HL-60 (cell line): ENCODE results near the gene KRT36.

Source experiments
- DNase-seq, 2 experiments: peaks; one replicate each; pipeline ENCODE4 v3.0.0-alpha.2; 2010 to 2020; ENCODE audit warnings: low read depth in 1 of 2, low spot score in 1 of 2
- H3K27ac ChIP-seq: fragments of 250-450 bp; sonication (Bioruptor Pico); replicated peaks from 2 replicates; pipeline ENCODE4 v1.5.1; 2020; ENCODE audit warnings: mild to moderate bottlenecking, moderate library complexity
- H3K27me3 ChIP-seq: fragments of 250-450 bp; sonication (Bioruptor Pico); 2 replicates; pipeline ENCODE4 v1.5.1; 2021; ENCODE audit warnings: mild to moderate bottlenecking, moderate library complexity; ENCODE audit not compliant: insufficient read depth, poor library complexity, severe bottlenecking
- H3K4me3 ChIP-seq: replicated peaks from 2 replicates; pipeline ENCODE4 v1.5.1; 2011; ENCODE audit warnings: mild to moderate bottlenecking, control low read depth, low read length; ENCODE audit not compliant: insufficient read depth
- GABPA ChIP-seq: IDR thresholded peaks from 2 replicates; pipeline ENCODE4 v1.6.1; 2012; ENCODE audit warnings: low read depth
- POLR2AphosphoS5 ChIP-seq: IDR thresholded peaks from 2 replicates; pipeline ENCODE4 v1.6.1; 2012; ENCODE audit warnings: low read depth
- SPI1 ChIP-seq: IDR thresholded peaks from 2 replicates; pipeline ENCODE4 v1.6.1; 2012; ENCODE audit warnings: low read depth, mild to moderate bottlenecking, borderline replicate concordance
- TF ChIP-seq, protein P1 (sequence below): IDR thresholded peaks from one replicate; pipeline ENCODE4 v1.5.1; 2011; ENCODE audit warnings: low read length, control low read depth, inconsistent platforms; ENCODE audit not compliant: insufficient read depth
- TF ChIP-seq, protein P2 (sequence below): IDR thresholded peaks from 2 replicates; pipeline ENCODE4 v1.6.1; 2012; ENCODE audit warnings: low read depth; ENCODE audit not compliant: insufficient replicate concordance

KRT36 gene

DNA sequence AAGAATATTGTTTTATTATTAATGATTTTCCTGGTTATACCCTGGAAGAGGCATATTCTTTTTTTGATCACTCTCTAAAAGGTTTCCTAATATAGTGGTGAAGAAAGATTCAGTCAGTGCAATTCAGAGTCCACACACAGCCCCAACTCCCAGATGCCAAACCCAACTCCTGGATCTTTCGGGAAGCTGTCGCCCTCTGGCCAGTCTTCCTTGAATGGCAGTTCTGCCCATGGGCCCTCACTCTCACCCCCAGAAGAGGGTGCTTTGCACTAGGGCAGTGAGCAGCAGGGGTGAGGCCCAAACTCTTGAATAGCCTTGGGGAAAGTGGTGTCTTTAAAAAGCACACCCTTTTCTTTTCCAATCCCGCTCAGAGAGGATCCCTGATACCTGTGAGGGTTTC, 33.5 kb downstream of the KRT36 start:
- no peak for DNase-seq
- Histone ChIP-seq H3K27me3 (no peaks in the 10 kb centered on the region), H3K27ac (no peak overlapping the region), H3K4me3 (no peak overlapping the region)
- TF ChIP-seq, protein P1, sequence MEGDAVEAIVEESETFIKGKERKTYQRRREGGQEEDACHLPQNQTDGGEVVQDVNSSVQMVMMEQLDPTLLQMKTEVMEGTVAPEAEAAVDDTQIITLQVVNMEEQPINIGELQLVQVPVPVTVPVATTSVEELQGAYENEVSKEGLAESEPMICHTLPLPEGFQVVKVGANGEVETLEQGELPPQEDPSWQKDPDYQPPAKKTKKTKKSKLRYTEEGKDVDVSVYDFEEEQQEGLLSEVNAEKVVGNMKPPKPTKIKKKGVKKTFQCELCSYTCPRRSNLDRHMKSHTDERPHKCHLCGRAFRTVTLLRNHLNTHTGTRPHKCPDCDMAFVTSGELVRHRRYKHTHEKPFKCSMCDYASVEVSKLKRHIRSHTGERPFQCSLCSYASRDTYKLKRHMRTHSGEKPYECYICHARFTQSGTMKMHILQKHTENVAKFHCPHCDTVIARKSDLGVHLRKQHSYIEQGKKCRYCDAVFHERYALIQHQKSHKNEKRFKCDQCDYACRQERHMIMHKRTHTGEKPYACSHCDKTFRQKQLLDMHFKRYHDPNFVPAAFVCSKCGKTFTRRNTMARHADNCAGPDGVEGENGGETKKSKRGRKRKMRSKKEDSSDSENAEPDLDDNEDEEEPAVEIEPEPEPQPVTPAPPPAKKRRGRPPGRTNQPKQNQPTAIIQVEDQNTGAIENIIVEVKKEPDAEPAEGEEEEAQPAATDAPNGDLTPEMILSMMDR = no peak
- no peak for TF ChIP-seq SPI1
- TF ChIP-seq POLR2AphosphoS5 = no peak
- TF ChIP-seq GABPA = no peak

DNA sequence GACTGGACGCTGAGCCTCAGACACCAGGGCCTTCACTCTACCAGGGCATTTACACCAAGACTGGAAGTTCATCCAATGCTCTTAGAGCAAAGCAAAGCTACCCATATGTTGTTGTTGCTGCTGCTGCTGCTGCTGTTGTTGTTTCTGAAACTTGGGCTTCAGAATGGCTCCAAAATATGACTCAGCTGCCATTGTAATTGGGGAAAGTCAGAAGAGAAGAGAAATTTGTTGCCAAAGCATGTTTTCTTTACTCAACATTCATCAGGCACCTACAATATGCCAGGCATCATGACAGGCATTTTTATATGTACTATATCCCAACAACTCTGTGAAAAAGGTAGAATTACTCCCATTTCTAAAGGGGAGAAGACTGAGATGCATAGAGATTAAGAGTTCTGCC, 34.5 kb downstream of the KRT36 start:
- TF ChIP-seq, protein P2, sequence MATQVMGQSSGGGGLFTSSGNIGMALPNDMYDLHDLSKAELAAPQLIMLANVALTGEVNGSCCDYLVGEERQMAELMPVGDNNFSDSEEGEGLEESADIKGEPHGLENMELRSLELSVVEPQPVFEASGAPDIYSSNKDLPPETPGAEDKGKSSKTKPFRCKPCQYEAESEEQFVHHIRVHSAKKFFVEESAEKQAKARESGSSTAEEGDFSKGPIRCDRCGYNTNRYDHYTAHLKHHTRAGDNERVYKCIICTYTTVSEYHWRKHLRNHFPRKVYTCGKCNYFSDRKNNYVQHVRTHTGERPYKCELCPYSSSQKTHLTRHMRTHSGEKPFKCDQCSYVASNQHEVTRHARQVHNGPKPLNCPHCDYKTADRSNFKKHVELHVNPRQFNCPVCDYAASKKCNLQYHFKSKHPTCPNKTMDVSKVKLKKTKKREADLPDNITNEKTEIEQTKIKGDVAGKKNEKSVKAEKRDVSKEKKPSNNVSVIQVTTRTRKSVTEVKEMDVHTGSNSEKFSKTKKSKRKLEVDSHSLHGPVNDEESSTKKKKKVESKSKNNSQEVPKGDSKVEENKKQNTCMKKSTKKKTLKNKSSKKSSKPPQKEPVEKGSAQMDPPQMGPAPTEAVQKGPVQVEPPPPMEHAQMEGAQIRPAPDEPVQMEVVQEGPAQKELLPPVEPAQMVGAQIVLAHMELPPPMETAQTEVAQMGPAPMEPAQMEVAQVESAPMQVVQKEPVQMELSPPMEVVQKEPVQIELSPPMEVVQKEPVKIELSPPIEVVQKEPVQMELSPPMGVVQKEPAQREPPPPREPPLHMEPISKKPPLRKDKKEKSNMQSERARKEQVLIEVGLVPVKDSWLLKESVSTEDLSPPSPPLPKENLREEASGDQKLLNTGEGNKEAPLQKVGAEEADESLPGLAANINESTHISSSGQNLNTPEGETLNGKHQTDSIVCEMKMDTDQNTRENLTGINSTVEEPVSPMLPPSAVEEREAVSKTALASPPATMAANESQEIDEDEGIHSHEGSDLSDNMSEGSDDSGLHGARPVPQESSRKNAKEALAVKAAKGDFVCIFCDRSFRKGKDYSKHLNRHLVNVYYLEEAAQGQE = no peak
- no peak for TF ChIP-seq GABPA
- TF ChIP-seq SPI1 = no peak
- TF ChIP-seq, protein P1 = no peak
- no peak for TF ChIP-seq POLR2AphosphoS5
- Histone ChIP-seq H3K27me3 (no peaks in the 10 kb centered on the region), H3K27ac (no peak overlapping the region), H3K4me3 (no peak overlapping the region)
- DNase-seq = no peak

DNA sequence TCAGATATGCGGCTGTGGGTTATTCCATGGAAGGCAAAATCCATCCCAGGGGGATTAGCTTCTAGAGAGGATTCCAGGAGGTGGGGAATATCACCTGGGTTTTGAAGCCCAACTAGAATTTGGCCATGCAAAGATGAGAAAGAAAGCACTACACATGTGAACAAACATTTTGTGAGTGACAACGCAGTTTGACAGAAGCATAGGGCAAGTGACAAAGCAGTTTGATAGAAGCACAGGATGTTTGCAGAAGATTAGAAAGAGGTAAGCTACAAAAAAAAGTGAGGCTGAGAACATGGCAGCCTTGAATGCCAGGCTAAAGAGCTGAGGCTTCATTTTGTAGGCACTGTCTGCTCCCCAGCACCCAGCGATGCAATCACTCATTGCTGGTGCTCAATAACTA, 36.6 kb downstream of the KRT36 start:
- Histone ChIP-seq H3K27ac (no peak overlapping the region), H3K4me3 (no peak overlapping the region), H3K27me3 (no peaks in the 10 kb centered on the region)
- TF ChIP-seq, protein P1 = no peak
- no peak for TF ChIP-seq POLR2AphosphoS5
- TF ChIP-seq, protein P2 = no peak
- TF ChIP-seq GABPA = no peak
- TF ChIP-seq SPI1 = no peak
- no peak for DNase-seq

DNA sequence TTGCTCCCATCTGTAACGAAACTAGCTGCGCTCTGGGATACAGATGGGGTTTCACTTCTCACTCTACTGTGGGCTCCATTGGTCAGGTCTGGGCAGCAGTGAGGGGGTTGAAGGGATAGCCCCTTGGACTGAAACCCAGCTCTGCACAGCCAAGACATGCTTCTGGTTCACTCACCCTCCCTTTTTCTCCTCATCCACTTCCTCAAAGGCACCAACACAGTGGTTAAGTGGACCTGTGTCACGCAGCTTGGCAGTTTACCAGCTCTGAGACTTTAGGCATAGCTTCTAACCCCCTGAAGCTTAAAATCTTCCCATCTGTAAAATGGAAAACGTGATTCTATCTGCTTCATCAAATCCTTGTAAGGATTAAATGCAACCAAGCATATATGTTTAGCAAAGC, 37.4 kb downstream of the KRT36 start:
- TF ChIP-seq, protein P1 = no peak
- TF ChIP-seq POLR2AphosphoS5 = no peak
- TF ChIP-seq SPI1 = peak; percentile 80
- H3K27me3 ChIP-seq = no peaks in the 10 kb centered on the region
- H3K4me3 ChIP-seq = no peak overlapping the region
- peak in 1 of 2 experiments; percentile 21 for DNase-seq
- H3K27ac ChIP-seq = no peak overlapping the region
